Upper lobe of left lung (tissue), 4 donors: ENCODE data around the gene SMCO4.

Experiments used
- CTCF ChIP-seq, 6 experiments: fragments of 450-650 bp in 4 of 6; fragments of 200-600 bp in 2 of 6; sonication (generic) in 2 of 6; IDR thresholded peaks; one replicate each; pipeline ENCODE4 v1.5.1; 2016 to 2019; ENCODE audit warnings: antibody characterized with exemption in 6 of 6
- POLR2A ChIP-seq, 4 donors: fragments of 450-650 bp; IDR thresholded peaks; one replicate each; pipeline ENCODE4 v1.5.1; 2016 to 2017; ENCODE audit warnings: antibody characterized with exemption in 4 of 4, mild to moderate bottlenecking in 2 of 4
- POLR2AphosphoS5 ChIP-seq, 2 donors: sonication (generic); formaldehyde crosslinking; IDR thresholded peaks; one replicate each; pipeline ENCODE4 v1.5.1; 2017; ENCODE audit warnings: antibody characterized with exemption in 2 of 2

- TF ChIP-seq POLR2A (IDR thresholded peaks at IDR 0.05) (no peak), CTCF (IDR thresholded peaks at IDR 0.05) (no peak), POLR2AphosphoS5 (IDR thresholded peaks at IDR 0.05) (no peak)
These were observed 6.8 kb upstream of the SMCO4 start for GRCh38 chr11:93549976-93550375.
